Measurements from ENCODE around the gene GNAL. TPM values are rescaled to one million over a fixed set of nuclear protein-coding genes. Genes with fewer than 3 reads are reported as not detected.

The GNAL gene
- polyA plus RNA-seq, 1 experiment: 0.21 TPM

DNA sequence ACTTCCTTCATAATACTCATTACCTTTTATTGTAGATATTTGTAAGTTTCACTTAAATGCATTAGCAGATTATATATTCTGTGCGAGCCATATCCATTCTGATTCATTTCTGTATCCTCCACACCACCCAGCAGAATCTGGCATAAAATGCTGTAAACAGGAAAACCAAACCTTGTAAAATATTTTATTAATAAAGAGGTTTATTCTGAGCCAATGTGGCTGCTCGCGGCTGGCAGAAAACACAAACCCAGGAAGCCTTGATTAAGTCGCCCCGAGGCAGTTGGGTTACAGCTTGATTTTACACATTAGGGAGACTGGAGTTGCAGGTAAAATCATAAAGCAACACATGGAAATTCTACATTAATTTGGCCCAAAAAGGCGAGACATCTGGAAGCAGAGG lies 40.5 kb downstream of the GNAL start:
- H3K27me3 ChIP-seq (ENCODE audit: control insufficient read depth, insufficient read depth, low read length): 0 out of 2 replicates have a peak, but pooled peaks cover 2% of the 10 kb centered on the region
- CTCF ChIA-PET: interaction anchor here (1.6 to 2.4 kb wide), 2 partner anchors 266 to 312 kb away, joined by 4 to 13 read pairs; no protein-coding TSS in a partner anchor

DNA sequence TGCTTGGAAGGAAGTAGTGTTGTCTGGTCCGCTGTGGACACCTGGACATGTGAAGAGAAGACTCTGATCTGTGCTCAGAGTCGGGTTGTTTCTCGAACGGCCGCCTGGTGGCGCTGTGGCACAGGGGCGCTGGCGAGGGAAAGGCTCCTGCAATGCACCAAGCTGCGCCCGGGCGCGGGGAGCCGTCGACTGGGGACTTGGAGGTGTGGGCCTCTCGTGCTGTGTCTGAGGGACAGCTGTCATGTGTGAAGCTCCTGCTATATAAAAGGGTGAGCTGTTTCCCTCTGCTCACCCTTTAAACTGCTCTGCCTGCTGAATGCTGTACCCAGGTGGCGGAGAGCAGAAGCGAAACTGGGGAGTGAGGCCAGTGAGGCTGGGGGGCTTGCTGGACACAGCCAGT lies 44.0 kb downstream of the GNAL start:
- CTCF ChIA-PET: interaction anchor here (0.6 to 3.3 kb wide), 36 partner anchors 9 to 539 kb away, joined by 3 to 28 read pairs (median 4); partner anchors contain the start of gene GNAL
- POLR2A ChIA-PET: no interaction called here
- peaks cover 4% of the 10 kb centered on the region; the same call in 1 of the 2 replicates for H3K27me3 ChIP-seq (ENCODE audit: control insufficient read depth, insufficient read depth, low read length)

More for the DNA sequence above, 40.5 kb downstream of the GNAL start:
- no peak for DNase-seq (ENCODE audit: low read depth)
- H3K36me3 ChIP-seq (ENCODE audit: control insufficient read depth, insufficient read depth, low read length): no peaks in the 10 kb centered on the region
- POLR2A ChIA-PET: no interaction called here
- H3K4me3 ChIP-seq (ENCODE audit: low read depth, low read length): no peak overlapping the region
- TF ChIP-seq, protein P1, sequence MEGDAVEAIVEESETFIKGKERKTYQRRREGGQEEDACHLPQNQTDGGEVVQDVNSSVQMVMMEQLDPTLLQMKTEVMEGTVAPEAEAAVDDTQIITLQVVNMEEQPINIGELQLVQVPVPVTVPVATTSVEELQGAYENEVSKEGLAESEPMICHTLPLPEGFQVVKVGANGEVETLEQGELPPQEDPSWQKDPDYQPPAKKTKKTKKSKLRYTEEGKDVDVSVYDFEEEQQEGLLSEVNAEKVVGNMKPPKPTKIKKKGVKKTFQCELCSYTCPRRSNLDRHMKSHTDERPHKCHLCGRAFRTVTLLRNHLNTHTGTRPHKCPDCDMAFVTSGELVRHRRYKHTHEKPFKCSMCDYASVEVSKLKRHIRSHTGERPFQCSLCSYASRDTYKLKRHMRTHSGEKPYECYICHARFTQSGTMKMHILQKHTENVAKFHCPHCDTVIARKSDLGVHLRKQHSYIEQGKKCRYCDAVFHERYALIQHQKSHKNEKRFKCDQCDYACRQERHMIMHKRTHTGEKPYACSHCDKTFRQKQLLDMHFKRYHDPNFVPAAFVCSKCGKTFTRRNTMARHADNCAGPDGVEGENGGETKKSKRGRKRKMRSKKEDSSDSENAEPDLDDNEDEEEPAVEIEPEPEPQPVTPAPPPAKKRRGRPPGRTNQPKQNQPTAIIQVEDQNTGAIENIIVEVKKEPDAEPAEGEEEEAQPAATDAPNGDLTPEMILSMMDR (IDR thresholded peaks at IDR 0.05; ENCODE audit: insufficient read depth, low read depth, low read length): no peak

DNA sequence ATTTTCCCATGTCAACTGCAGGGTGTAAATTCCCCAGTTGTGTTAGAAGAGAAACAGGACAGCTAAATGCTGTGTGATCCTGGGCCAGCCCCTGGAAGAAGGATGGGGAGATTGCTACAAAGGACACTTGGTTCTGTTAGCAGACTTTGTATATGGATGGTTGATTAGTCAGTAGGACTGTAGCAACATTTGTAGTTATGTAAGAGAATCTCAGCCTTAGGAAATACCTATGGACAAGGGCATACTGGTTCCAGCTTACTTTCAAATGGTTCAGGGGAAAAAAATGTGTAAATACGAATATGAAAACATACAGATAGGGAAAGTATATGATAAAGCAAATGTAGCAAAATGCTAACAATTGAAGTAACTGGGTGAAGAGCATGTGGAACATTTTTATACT lies 47.6 kb downstream of the GNAL start:
- CTCF ChIA-PET: interaction anchor here (0.8 to 1.8 kb wide), 4 partner anchors 9 to 303 kb away, joined by 3 to 6 read pairs (median 3); no protein-coding TSS in a partner anchor
- Histone ChIP-seq H3K36me3 (ENCODE audit: control insufficient read depth, insufficient read depth, low read length) (no peaks in the 10 kb centered on the region), H3K4me3 (ENCODE audit: low read depth, low read length) (no peak overlapping the region), H3K27me3 (ENCODE audit: control insufficient read depth, insufficient read depth, low read length) (peaks cover 1% of the 10 kb centered on the region; the same call in 1 of the 2 replicates)
- TF ChIP-seq, protein P1 (IDR thresholded peaks at IDR 0.05; ENCODE audit: insufficient read depth, low read depth, low read length): no peak
- POLR2A ChIA-PET: no interaction called here
- no peak for DNase-seq (ENCODE audit: low read depth)

More for the DNA sequence above, 44.0 kb downstream of the GNAL start:
- H3K4me3 ChIP-seq (ENCODE audit: low read depth, low read length): peak overlapping the region; percentile 25
- TF ChIP-seq, protein P1 (IDR thresholded peaks at IDR 0.05; ENCODE audit: insufficient read depth, low read depth, low read length): peak; percentile 96
- H3K36me3 ChIP-seq (ENCODE audit: control insufficient read depth, insufficient read depth, low read length): no peaks in the 10 kb centered on the region
- no peak for DNase-seq (ENCODE audit: low read depth)

DNA sequence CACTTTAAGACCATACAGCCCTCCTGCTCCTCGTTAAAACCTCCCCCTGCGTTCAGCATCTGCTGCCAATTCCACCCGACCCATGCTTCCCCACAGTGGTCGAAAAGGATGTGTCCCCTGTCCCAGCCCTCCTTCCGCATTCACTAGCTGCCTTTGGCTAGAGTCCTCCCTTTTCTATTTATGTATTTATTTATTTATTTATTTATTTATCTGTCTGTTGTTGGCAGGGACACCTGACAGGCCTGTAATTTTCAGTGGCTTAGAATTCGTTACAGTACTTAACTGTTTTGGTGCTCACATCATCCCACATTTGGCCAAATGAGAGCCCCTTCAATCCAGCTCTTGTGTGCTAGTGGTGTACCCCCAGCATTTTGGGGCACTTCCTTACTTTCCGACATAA lies 50.8 kb downstream of the GNAL start:
- POLR2A ChIA-PET: no interaction called here
- no peaks in the 10 kb centered on the region for H3K36me3 ChIP-seq (ENCODE audit: control insufficient read depth, insufficient read depth, low read length)
- CTCF ChIA-PET: interaction anchor here (1.1 to 1.5 kb wide), 4 partner anchors 9 to 256 kb away, joined by 3 to 5 read pairs (median 3); no protein-coding TSS in a partner anchor
- H3K27me3 ChIP-seq (ENCODE audit: control insufficient read depth, insufficient read depth, low read length): peaks cover 3% of the 10 kb centered on the region; the same call in 1 of the 2 replicates
- no peak for DNase-seq (ENCODE audit: low read depth)
- TF ChIP-seq, protein P1 (IDR thresholded peaks at IDR 0.05; ENCODE audit: insufficient read depth, low read depth, low read length): no peak
- no peak overlapping the region for H3K4me3 ChIP-seq (ENCODE audit: low read depth, low read length)

DNA sequence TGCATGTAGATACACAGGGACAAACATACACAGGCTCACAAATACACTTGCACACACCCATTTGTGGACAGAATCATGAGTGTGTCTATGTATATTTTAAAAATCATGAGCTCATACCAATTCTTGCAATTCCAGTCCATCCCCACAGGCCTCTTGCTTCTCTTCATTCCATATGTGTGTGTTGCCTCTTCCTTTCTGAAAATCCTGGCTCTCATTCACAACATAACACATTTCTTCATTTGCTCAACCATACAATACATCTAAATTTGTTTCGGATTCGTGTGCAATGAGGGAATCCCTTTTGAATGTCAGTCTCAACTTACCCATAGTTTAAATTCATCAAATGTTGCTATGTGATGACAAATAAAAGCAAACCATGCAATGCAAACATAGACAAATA lies 51.4 kb downstream of the GNAL start:
- POLR2A ChIA-PET: no interaction called here
- no peak overlapping the region for H3K4me3 ChIP-seq (ENCODE audit: low read depth, low read length)
- CTCF ChIA-PET: interaction anchor here (1.1 to 1.5 kb wide), 4 partner anchors 8 to 255 kb away, joined by 3 to 5 read pairs (median 3); no protein-coding TSS in a partner anchor
- peaks cover 3% of the 10 kb centered on the region; the same call in 1 of the 2 replicates for H3K27me3 ChIP-seq (ENCODE audit: control insufficient read depth, insufficient read depth, low read length)
- no peaks in the 10 kb centered on the region for H3K36me3 ChIP-seq (ENCODE audit: control insufficient read depth, insufficient read depth, low read length)
- TF ChIP-seq, protein P1 (IDR thresholded peaks at IDR 0.05; ENCODE audit: insufficient read depth, low read depth, low read length): no peak
- DNase-seq (ENCODE audit: low read depth): no peak
